Fibroblast of pulmonary artery (primary cell): ENCODE measurements around the gene CXCL13.

Source experiments
- DNase-seq: peaks from one replicate; pipeline ENCODE4 v3.0.0-alpha.2; 2010; ENCODE audit warnings: low read depth
- H3K4me3 ChIP-seq: replicated peaks from 2 replicates; pipeline ENCODE4 v1.5.1; 2011; ENCODE audit warnings: low read depth, mild to moderate bottlenecking, control low read depth, low read length, moderate library complexity
- CTCF ChIP-seq: IDR thresholded peaks from 2 replicates; pipeline ENCODE4 v1.5.1; 2011; ENCODE audit warnings: mild to moderate bottlenecking, control low read depth, low read length, inconsistent platforms; ENCODE audit errors: missing control alignments

The CXCL13 gene

GRCh38 chr4:77591532-77591931, 14.1 kb upstream of the CXCL13 start:
- H3K4me3 ChIP-seq: no peak overlapping the region
- DNase-seq: no peak
- TF ChIP-seq CTCF: no peak

GRCh38 chr4:77593101-77593500, 12.5 kb upstream of the CXCL13 start:
- H3K4me3 ChIP-seq: no peak overlapping the region

GRCh38 chr4:77593993-77594392, 11.6 kb upstream of the CXCL13 start:
- no peak for DNase-seq
- H3K4me3 ChIP-seq: no peak overlapping the region
- TF ChIP-seq CTCF: no peak

More at GRCh38 chr4:77593101-77593500, 12.5 kb upstream of the CXCL13 start:
- no peak for DNase-seq
- TF ChIP-seq CTCF: no peak

- no peak for DNase-seq
- no peak for TF ChIP-seq CTCF
- no peak overlapping the region for H3K4me3 ChIP-seq
Observed at GRCh38 chr4:77595364-77595973, 10.2 kb upstream of the CXCL13 start.

- DNase-seq: peak; percentile 59
Observed at GRCh38 chr4:77599378-77599777, 6.2 kb upstream of the CXCL13 start.

GRCh38 chr4:77600521-77601451, 4.8 kb upstream of the CXCL13 start:
- peak; percentile 90 for TF ChIP-seq CTCF
- peak; percentile 51 for DNase-seq
- H3K4me3 ChIP-seq: no peak overlapping the region

More at GRCh38 chr4:77599378-77599777, 6.2 kb upstream of the CXCL13 start:
- peak; percentile 78 for TF ChIP-seq CTCF
- no peak overlapping the region for H3K4me3 ChIP-seq
